Esophagus muscularis mucosa (tissue), 3 donors: Measurements from ENCODE around the gene PRICKLE3.

Source experiments
- POLR2A ChIP-seq: fragments of 450-650 bp; IDR thresholded peaks from one replicate; pipeline ENCODE4 v1.6.1; 2017; ENCODE audit warnings: antibody characterized with exemption, moderate library complexity, mild to moderate bottlenecking, low read depth
- TF ChIP-seq, protein P1 (sequence below), 3 experiments: fragments of 200-600 bp in 2 of 3; fragments of 450-650 bp in 1 of 3; sonication (generic) in 2 of 3; IDR thresholded peaks; one replicate each; pipeline ENCODE4 v1.5.1; 2017 to 2019; ENCODE audit warnings: antibody characterized with exemption in 3 of 3, mild to moderate bottlenecking in 2 of 3, moderate library complexity in 1 of 3

DNA sequence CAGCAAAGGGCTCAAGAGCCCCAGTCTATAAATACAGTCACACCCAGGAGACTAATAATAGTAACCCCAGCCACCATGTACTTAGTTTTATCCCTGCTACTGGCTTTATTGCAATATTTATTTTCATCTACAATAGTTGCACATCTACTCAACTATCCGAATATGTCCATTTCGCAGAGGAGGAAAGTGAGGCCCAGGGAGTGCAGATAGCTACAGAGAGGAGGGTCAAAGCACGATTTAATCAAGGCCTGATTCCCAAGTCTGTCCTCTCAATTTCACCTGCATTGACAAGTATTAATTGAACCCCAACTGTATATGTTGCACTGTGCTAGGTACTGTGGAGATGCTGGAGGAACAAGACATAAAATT lies 18.4 kb downstream of the PRICKLE3 start:
- TF ChIP-seq POLR2A = no peak
- TF ChIP-seq, protein P1, sequence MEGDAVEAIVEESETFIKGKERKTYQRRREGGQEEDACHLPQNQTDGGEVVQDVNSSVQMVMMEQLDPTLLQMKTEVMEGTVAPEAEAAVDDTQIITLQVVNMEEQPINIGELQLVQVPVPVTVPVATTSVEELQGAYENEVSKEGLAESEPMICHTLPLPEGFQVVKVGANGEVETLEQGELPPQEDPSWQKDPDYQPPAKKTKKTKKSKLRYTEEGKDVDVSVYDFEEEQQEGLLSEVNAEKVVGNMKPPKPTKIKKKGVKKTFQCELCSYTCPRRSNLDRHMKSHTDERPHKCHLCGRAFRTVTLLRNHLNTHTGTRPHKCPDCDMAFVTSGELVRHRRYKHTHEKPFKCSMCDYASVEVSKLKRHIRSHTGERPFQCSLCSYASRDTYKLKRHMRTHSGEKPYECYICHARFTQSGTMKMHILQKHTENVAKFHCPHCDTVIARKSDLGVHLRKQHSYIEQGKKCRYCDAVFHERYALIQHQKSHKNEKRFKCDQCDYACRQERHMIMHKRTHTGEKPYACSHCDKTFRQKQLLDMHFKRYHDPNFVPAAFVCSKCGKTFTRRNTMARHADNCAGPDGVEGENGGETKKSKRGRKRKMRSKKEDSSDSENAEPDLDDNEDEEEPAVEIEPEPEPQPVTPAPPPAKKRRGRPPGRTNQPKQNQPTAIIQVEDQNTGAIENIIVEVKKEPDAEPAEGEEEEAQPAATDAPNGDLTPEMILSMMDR (IDR thresholded peaks at IDR 0.05) = no peak
